ENCODE measurements around the gene MYL6.

Gene MYL6

DNA sequence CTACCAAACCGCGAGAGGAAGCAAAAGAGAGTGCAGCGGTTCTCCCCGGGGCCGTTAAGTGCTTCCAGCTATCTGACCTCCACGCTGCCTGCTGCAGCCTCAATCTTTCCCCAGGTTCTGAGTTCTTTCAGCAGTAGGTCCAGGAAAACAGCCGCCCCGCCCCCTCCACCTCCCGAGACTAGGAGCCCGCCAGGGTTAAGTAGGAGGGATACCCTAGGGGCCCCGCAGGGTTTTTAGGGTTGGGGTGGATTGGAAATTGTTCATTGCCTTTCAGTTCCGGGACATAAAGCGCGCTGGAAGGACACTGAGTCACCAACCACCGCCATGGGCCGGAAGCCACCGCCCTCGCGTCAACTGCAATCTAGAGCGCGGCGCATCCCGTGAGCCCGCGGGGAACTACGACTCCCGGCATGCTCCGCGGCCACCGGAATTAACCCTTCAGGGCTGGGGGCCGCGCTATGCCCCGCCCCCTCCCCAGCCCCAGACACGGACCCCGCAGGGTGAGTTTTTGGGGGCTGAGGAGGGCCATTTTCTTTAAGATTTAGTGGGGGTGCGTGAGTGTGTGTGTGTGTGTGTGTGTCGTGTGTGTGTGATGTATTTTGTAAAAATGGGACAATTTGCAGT, 5.9 kb upstream of the MYL6 start, which contains the start of gene MYL6B (continued):
- TF ChIP-seq, protein P1, sequence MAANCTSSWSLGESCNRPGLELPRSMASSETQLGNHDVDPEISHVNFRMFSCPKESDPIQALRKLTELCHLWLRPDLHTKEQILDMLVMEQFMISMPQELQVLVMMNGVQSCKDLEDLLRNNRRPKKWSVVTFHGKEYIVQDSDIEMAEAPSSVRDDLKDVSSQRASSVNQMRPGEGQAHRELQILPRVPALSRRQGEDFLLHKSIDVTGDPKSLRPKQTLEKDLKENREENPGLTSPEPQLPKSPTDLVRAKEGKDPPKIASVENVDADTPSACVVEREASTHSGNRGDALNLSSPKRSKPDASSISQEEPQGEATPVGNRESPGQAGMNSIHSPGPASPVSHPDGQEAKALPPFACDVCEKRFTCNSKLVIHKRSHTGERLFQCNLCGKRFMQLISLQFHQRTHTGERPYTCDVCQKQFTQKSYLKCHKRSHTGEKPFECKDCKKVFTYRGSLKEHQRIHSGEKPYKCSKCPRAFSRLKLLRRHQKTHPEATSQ (tag by site-specific recombination; IDR thresholded peaks at IDR 0.05), result no peak
- TF ChIP-seq, protein P2, sequence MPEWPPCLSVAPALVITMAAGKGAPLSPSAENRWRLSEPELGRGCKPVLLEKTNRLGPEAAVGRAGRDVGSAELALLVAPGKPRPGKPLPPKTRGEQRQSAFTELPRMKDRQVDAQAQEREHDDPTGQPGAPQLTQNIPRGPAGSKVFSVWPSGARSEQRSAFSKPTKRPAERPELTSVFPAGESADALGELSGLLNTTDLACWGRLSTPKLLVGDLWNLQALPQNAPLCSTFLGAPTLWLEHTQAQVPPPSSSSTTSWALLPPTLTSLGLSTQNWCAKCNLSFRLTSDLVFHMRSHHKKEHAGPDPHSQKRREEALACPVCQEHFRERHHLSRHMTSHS (tag by site-specific recombination; IDR thresholded peaks at IDR 0.05), result no peak
- peak; percentile 98 for TF ChIP-seq ZNF335 (tag by site-specific recombination; conservative IDR thresholded peaks at IDR 0.05)
- TF ChIP-seq ZFP37 (tag by site-specific recombination; IDR thresholded peaks at IDR 0.05), result 0 out of 2 replicates have a peak, but pooled peaks have one; percentile 25
- peak; percentile 82 for TF ChIP-seq SP2 (tag by site-specific recombination; IDR thresholded peaks at IDR 0.05)
- no peak for TF ChIP-seq ZNF341 (tag by site-specific recombination; IDR thresholded peaks at IDR 0.05; ENCODE audit: low read depth)
- 0 out of 2 replicates have a peak, but pooled peaks have one; percentile 24 for TF ChIP-seq ZNF2 (tag by site-specific recombination; IDR thresholded peaks at IDR 0.05)
- no peak for TF ChIP-seq ZNF701 (tag by site-specific recombination; IDR thresholded peaks at IDR 0.05)
- TF ChIP-seq ZSCAN4 (tag by site-specific recombination; IDR thresholded peaks at IDR 0.05), result peak; percentile 71; the same call in 1 of the 2 replicates
- TF ChIP-seq SP7 (tag by site-specific recombination; IDR thresholded peaks at IDR 0.05), result peak; percentile 75; the same call in 1 of the 2 replicates
- TF ChIP-seq SP3 (tag by site-specific recombination; IDR thresholded peaks at IDR 0.05), result peak; percentile 94
- peak; percentile 74 for TF ChIP-seq YY2 (tag by site-specific recombination; IDR thresholded peaks at IDR 0.05)
- TF ChIP-seq KLF10 (tag by site-specific recombination; IDR thresholded peaks at IDR 0.05), result peak; percentile 68
- TF ChIP-seq ZNF354C (tag by site-specific recombination; IDR thresholded peaks at IDR 0.05; ENCODE audit: borderline replicate concordance, low read depth), result no peak
- peak; percentile 16; the same call in 1 of the 2 replicates for TF ChIP-seq ZNF398 (tag by site-specific recombination; IDR thresholded peaks at IDR 0.05)
- TF ChIP-seq ZFP69B (tag by site-specific recombination; IDR thresholded peaks at IDR 0.05), result peak; percentile 56
- peak; percentile 33; the same call in 1 of the 2 replicates for TF ChIP-seq WT1 (tag by site-specific recombination; IDR thresholded peaks at IDR 0.05)
- peak; percentile 81 for TF ChIP-seq ZNF629 (tag by site-specific recombination; IDR thresholded peaks at IDR 0.05)

DNA sequence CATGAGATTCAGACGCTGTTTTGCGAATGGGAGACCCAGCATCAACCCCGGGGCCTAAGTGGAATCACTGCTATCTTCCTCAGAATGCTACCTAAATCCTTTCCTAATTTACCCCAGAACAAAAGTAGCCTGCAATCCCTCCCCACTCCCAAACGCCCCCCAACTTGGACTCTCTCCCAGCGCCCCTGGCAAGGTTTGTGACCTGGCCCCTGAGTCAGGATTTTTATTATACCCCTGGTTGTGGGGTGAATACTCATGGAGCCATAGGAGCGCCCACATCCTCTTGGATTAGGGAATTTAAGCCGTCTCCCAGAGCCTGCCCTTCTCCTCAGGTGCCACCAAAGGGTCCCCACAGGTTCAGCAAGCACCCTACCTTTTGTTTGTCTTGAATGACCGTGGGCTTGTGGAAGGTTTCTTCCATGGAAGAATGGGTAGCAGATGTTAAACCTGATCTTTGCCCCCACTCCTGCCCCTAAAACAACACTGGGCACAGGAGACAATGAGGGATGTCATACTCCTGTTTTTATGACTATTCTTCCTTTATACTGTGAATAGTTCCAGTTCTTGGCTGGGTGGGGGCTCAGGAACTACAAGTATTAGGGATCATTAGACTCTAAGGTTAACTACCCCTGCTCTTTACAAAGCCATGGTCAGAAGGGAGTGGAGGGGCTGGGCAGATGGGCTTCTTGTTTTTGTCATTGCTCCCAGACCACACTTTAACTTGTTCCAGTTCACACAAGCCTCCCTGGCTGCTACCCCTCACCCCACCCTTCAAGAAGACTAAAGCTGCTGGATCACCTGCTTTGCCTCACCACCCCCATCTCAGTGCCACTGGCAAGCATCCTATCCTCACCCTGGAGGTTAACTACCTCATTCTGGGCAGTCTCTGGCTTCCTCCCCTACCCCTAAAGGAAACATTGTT, 5.1 kb upstream of the MYL6 start:
- ChIA-PET CTCF (no interaction called here), POLR2A (interaction anchor here (1.8 kb wide), 1 partner anchor 25 kb away, joined by 18 read pairs; the partner anchor contains the start of gene ESYT1)
- no peaks in the 10 kb centered on the region; the same call in 1 of the 2 replicates for H3K4me1 ChIP-seq (ENCODE audit: control insufficient read depth, insufficient read depth, low read length)
- H3K36me3 ChIP-seq (ENCODE audit: control insufficient read depth in 2 of 2, insufficient read depth in 1 of 2, low read length in 2 of 2), result peaks cover 4 to 21% of the 10 kb centered on the region in 2 experiments
- peak overlapping the region; percentile 32; the same call in 1 of the 2 replicates for H3K27ac ChIP-seq (ENCODE audit: extremely low read depth, low read depth, low read length)
- peak overlapping the region; percentile 46 for H3K4me3 ChIP-seq (ENCODE audit: low read depth, low read length)
- H3K9me3 ChIP-seq (ENCODE audit: control insufficient read depth, insufficient read depth, low read depth, low read length), result no peaks in the 10 kb centered on the region
- TF ChIP-seq, protein P3, sequence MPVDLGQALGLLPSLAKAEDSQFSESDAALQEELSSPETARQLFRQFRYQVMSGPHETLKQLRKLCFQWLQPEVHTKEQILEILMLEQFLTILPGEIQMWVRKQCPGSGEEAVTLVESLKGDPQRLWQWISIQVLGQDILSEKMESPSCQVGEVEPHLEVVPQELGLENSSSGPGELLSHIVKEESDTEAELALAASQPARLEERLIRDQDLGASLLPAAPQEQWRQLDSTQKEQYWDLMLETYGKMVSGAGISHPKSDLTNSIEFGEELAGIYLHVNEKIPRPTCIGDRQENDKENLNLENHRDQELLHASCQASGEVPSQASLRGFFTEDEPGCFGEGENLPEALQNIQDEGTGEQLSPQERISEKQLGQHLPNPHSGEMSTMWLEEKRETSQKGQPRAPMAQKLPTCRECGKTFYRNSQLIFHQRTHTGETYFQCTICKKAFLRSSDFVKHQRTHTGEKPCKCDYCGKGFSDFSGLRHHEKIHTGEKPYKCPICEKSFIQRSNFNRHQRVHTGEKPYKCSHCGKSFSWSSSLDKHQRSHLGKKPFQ (tag by site-specific recombination; IDR thresholded peaks at IDR 0.05), result peak; percentile 66
- TF ChIP-seq REST (tag by site-specific recombination; IDR thresholded peaks at IDR 0.05) (no peak), ZNF394 (tag by site-specific recombination; IDR thresholded peaks at IDR 0.05; ENCODE audit: borderline replicate concordance) (no peak), ZFP69B (tag by site-specific recombination; IDR thresholded peaks at IDR 0.05) (no peak), IKZF3 (tag by site-specific recombination; IDR thresholded peaks at IDR 0.05) (0 out of 2 replicates have a peak, but pooled peaks have one; percentile 12), KLF16 (tag by site-specific recombination; IDR thresholded peaks at IDR 0.05) (0 out of 2 replicates have a peak, but pooled peaks have one; percentile 3), ZSCAN23 (tag by site-specific recombination; IDR thresholded peaks at IDR 0.05) (no peak)
